Spleen (tissue), 11 donors: ENCODE data around the gene RBM20. TPM values are rescaled to one million over a fixed set of nuclear protein-coding genes. Genes with fewer than 3 reads are reported as not detected.

Experiments
- DNase-seq: peaks from one replicate; pipeline ENCODE4 v3.0.0-alpha.2; 2020
- H3K27ac ChIP-seq, 8 donors: fragments of 200-600 bp; sonication (generic) in 7 of 8; 1 replicate in 4 of 8; 2 replicates in 4 of 8; pipeline versions ENCODE4 v1.5.0 to v1.8.0; 2016 to 2021; ENCODE audit warnings: inconsistent platforms in 4 of 8, mild to moderate bottlenecking in 4 of 8, moderate library complexity in 1 of 8
- H3K27me3 ChIP-seq, 7 donors: fragments of 200-600 bp; sonication (generic) in 6 of 7; replicated peaks in 1 of 7; 1 replicate in 4 of 7; 2 replicates in 3 of 7; pipeline versions ENCODE4 v1.5.0 to v1.8.0; 2016 to 2021; ENCODE audit warnings: inconsistent platforms in 3 of 7, mild to moderate bottlenecking in 1 of 7
- H3K36me3 ChIP-seq, 6 donors: fragments of 200-600 bp; sonication (generic) in 5 of 6; 1 replicate in 4 of 6; 2 replicates in 2 of 6; pipeline versions ENCODE4 v1.5.0 to v1.8.0; 2016 to 2021; ENCODE audit warnings: inconsistent platforms in 2 of 6
- H3K4me1 ChIP-seq, 6 donors: fragments of 200-600 bp; sonication (generic) in 5 of 6; 1 replicate in 3 of 6; 2 replicates in 3 of 6; pipeline versions ENCODE4 v1.5.0 to v1.8.0; 2016 to 2021; ENCODE audit warnings: inconsistent platforms in 3 of 6
- H3K4me3 ChIP-seq, 8 donors: fragments of 200-600 bp; sonication (generic) in 7 of 8; 1 replicate in 4 of 8; 2 replicates in 4 of 8; pipeline versions ENCODE4 v1.5.0 to v1.8.0; 2016 to 2021; ENCODE audit warnings: inconsistent platforms in 4 of 8, mild to moderate bottlenecking in 4 of 8, moderate library complexity in 2 of 8
- H3K9me3 ChIP-seq, 8 donors: fragments of 200-600 bp; sonication (generic) in 7 of 8; 1 replicate in 4 of 8; 2 replicates in 4 of 8; pipeline versions ENCODE4 v1.5.0 to v1.8.0; 2016 to 2021; ENCODE audit warnings: inconsistent platforms in 4 of 8
- POLR2A ChIP-seq, 3 donors: fragments of 450-650 bp; IDR thresholded peaks; one replicate each; pipeline ENCODE4 v1.5.1; 2017; ENCODE audit warnings: antibody characterized with exemption in 3 of 3, mild to moderate bottlenecking in 1 of 3
- POLR2AphosphoS5 ChIP-seq, 3 donors: sonication (generic); formaldehyde crosslinking; IDR thresholded peaks; one replicate each; pipeline ENCODE4 v1.5.1; 2017; ENCODE audit warnings: antibody characterized with exemption in 3 of 3
- WGBS, 5 donors: extraction: QIAGEN DNeasy Blood & Tissue Kit in 3 of 5; methylation state at CpG; one replicate each; pipeline versions ENCODE4 v1.1.5 to v1.1.7; 2013 to 2018; 5-methylcytosine and 5-hydroxymethylcytosine counted together
- intact Hi-C: fragments of 100-400 bp; cut with DNase I; formaldehyde crosslinking; loops from one replicate; pipeline ENCODE4 v1.15.0; 2023; ENCODE audit warnings: low total_unique reads
- polyA plus RNA-seq, 3 donors: library from polyadenylated mRNA; stranded (reverse); fragments of 200-250 nt; gene quantifications; one replicate each; pipeline ENCODE4 v1.2.1, GENCODE V29; 2013
- total RNA-seq, 7 donors: library from RNA; depleted of rRNA in 3 of 7; stranded (reverse); fragments of >200 nt in 3 of 7; fragmentation: NEBNext Ultra II Directional in 4 of 7; extraction: Animal tissue kit (Norgen Biotek cat#: 25700) in 4 of 7; gene quantifications; one replicate each; pipeline versions ENCODE4 v1.1.0 to v1.2.1, GENCODE V29; 2016 to 2021
- TF ChIP-seq, protein P1 (sequence below), 11 experiments: fragments of 200-600 bp in 7 of 11; fragments of 450-650 bp in 4 of 11; sonication (generic) in 4 of 11; IDR thresholded peaks in 8 of 11; conservative IDR thresholded peaks in 3 of 11; 1 replicate in 7 of 11; 2 replicates in 4 of 11; pipeline versions ENCODE4 v1.4.0 to v1.8.0; 2016 to 2021; ENCODE audit warnings: antibody characterized with exemption in 11 of 11, inconsistent platforms in 4 of 11, mild to moderate bottlenecking in 1 of 11
- donor health status: healthy with polysubstance abuse.
- donor health status: DM: no; HTN: no; CAD: no; lungs with moderate emphysema.
- donor health status: DM: no; HTN: no; CAD: no.
- donor health status: Bipolar disorder and iron deficiency.
- donor health status: healthy.
- donor health status: DM: no; HTN: no; CAD: no.
- donor health status: DM: yes; HTN: yes; CAD: no.

Gene RBM20
- total and polyA plus RNA-seq, 10 donors: 0.04 to 0.72 (median 0.29) TPM; not detected in 1

DNA sequence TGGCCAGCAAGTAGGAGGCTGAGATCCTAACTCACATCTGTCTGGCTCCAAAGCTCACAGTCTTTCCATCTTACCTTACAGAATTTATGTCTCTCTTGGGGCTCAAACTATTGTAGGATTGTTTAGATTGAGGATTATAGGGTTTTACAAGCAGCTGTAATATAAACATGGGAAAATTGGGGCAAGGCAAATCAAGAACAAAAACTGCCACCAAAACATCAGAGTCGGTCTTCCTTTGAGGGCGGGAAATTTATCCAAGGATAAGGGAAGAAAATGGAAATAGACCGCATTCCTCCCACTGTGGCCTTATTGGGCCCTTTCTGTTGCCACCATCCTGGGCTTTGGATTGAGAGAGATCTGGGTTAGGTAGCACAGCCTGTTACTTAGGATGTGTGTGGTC, 22.5 kb downstream of the RBM20 start:
- no peak overlapping the region for H3K4me3 ChIP-seq
- no peaks in the 10 kb centered on the region for H3K36me3 ChIP-seq
- H3K27ac ChIP-seq: no peak overlapping the region
- H3K27me3 ChIP-seq: peaks cover 0 to 24% (median 0%) of the 10 kb centered on the region in 7 donors
- DNase-seq: no peak
- peaks cover 0 to 4% (median under 1%) of the 10 kb centered on the region in 6 donors for H3K4me1 ChIP-seq
- H3K9me3 ChIP-seq: no peaks in the 10 kb centered on the region
- intact Hi-C loops: no loop called here
- TF ChIP-seq POLR2A (IDR thresholded peaks at IDR 0.05): no peak
- no peak for TF ChIP-seq POLR2AphosphoS5 (IDR thresholded peaks at IDR 0.05)
- TF ChIP-seq, protein P1, sequence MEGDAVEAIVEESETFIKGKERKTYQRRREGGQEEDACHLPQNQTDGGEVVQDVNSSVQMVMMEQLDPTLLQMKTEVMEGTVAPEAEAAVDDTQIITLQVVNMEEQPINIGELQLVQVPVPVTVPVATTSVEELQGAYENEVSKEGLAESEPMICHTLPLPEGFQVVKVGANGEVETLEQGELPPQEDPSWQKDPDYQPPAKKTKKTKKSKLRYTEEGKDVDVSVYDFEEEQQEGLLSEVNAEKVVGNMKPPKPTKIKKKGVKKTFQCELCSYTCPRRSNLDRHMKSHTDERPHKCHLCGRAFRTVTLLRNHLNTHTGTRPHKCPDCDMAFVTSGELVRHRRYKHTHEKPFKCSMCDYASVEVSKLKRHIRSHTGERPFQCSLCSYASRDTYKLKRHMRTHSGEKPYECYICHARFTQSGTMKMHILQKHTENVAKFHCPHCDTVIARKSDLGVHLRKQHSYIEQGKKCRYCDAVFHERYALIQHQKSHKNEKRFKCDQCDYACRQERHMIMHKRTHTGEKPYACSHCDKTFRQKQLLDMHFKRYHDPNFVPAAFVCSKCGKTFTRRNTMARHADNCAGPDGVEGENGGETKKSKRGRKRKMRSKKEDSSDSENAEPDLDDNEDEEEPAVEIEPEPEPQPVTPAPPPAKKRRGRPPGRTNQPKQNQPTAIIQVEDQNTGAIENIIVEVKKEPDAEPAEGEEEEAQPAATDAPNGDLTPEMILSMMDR (IDR thresholded peaks at IDR 0.05 in 8 of 11, conservative IDR thresholded peaks at IDR 0.05 in 3 of 11): no peak
- 89 to 98% (median 90%) methylated on average over 3 of the region's 3 CpGs for whole genome bisulfite sequencing, 5 donors

DNA sequence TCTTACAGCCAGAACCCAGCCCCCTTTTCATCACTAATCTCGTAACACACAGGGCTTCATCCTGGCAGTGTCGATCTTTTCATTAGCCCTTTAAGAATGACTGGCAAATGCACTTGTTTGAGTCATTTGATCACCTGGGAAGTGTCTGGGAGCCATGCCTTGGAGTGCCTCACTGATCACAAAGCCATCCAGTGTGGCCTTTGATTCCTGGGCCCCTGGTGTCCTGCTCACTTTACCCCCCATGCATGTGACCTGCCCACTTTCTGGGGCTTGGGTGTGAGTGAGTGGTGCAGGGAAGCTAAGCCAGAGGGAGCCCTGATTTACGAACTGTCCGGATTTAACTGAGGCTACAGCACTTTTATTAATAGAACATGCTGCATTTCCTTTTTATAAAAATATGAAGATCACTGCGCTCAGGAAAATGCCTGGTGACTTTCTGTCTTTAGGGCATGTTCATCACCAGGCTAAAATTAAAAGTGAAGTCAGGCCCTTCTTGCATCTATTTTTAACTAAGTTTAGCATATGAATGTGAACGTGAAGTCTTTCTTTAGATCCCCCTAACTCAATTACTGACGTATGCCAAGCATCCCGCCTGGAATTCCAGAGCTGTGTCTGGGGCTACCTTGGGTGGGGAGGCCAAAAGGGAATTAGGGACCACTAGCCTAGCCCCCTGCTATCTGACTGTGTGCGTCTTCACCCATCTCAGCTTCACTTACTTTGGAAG, 23.6 kb downstream of the RBM20 start:
- Histone ChIP-seq H3K4me3 (no peak overlapping the region), H3K27me3 (peaks cover 0 to 24% (median 0%) of the 10 kb centered on the region in 7 donors), H3K9me3 (no peaks in the 10 kb centered on the region), H3K36me3 (no peaks in the 10 kb centered on the region), H3K4me1 (peaks cover under 1 to 14% (median 7%) of the 10 kb centered on the region in 6 donors), H3K27ac (no peak overlapping the region)
- intact Hi-C loops: no loop called here
- DNase-seq: no peak
- 71 to 84% (median 77%) methylated on average over 9 of the region's 9 CpGs for WGBS, 5 donors
- no peak for TF ChIP-seq POLR2A (IDR thresholded peaks at IDR 0.05)
- TF ChIP-seq POLR2AphosphoS5 (IDR thresholded peaks at IDR 0.05): no peak
- TF ChIP-seq, protein P1 (IDR thresholded peaks at IDR 0.05 in 8 of 11, conservative IDR thresholded peaks at IDR 0.05 in 3 of 11): no peak

- intact Hi-C loops: no loop called here
- Histone ChIP-seq H3K4me3 (no peak overlapping the region), H3K4me1 (peaks cover 4 to 20% (median 8%) of the 10 kb centered on the region in 6 donors), H3K9me3 (no peaks in the 10 kb centered on the region), H3K36me3 (no peaks in the 10 kb centered on the region), H3K27me3 (peaks cover 0 to 24% (median 0%) of the 10 kb centered on the region in 7 donors), H3K27ac (no peak overlapping the region)
- TF ChIP-seq, protein P1 (IDR thresholded peaks at IDR 0.05 in 8 of 11, conservative IDR thresholded peaks at IDR 0.05 in 3 of 11): no peak
- TF ChIP-seq POLR2AphosphoS5 (IDR thresholded peaks at IDR 0.05) (no peak), POLR2A (IDR thresholded peaks at IDR 0.05) (no peak)
- no peak for DNase-seq
- 70 to 85% (median 76%) methylated on average over 5 of the region's 5 CpGs for WGBS, 5 donors
Measured at GRCh38 chr10:110668443-110668842, 24.3 kb downstream of the RBM20 start.

GRCh38 chr10:110670335-110670734, 26.2 kb downstream of the RBM20 start:
- intact Hi-C loops: no loop called here
- TF ChIP-seq POLR2AphosphoS5 (IDR thresholded peaks at IDR 0.05): no peak
- TF ChIP-seq, protein P1 (IDR thresholded peaks at IDR 0.05 in 8 of 11, conservative IDR thresholded peaks at IDR 0.05 in 3 of 11): no peak
- TF ChIP-seq POLR2A (IDR thresholded peaks at IDR 0.05): no peak
- Histone ChIP-seq H3K4me3 (no peak overlapping the region), H3K4me1 (peaks cover 4 to 20% (median 8%) of the 10 kb centered on the region in 6 donors), H3K27ac (no peak overlapping the region), H3K36me3 (no peaks in the 10 kb centered on the region), H3K27me3 (peaks cover 0 to 24% (median 0%) of the 10 kb centered on the region in 7 donors), H3K9me3 (no peaks in the 10 kb centered on the region)
- DNase-seq: no peak
- 77 to 88% (median 83%) methylated on average over 6 of the region's 6 CpGs for WGBS, 5 donors
